Kidney epithelial cell (primary cell): ENCODE measurements around the gene PCED1A. TPM values are rescaled to one million over a fixed set of nuclear protein-coding genes. Genes with fewer than 3 reads are reported as not detected.

Source experiments
- DNase-seq: peaks from one replicate; pipeline ENCODE4 v3.0.0-alpha.2; 2010; ENCODE audit warnings: low read depth
- H3K27me3 ChIP-seq: 2 replicates; pipeline ENCODE4 v1.6.0; 2011; ENCODE audit warnings: low read length; ENCODE audit not compliant: control insufficient read depth, insufficient read depth
- H3K36me3 ChIP-seq: 2 replicates; pipeline ENCODE4 v1.5.1; 2011; ENCODE audit warnings: low read length; ENCODE audit not compliant: control insufficient read depth, insufficient read depth
- H3K4me3 ChIP-seq: 2 replicates; pipeline ENCODE4 v1.5.1; 2011; ENCODE audit warnings: low read depth, mild to moderate bottlenecking, control low read depth, low read length
- CTCF ChIP-seq: IDR thresholded peaks from 2 replicates; pipeline ENCODE4 v1.5.1; 2011; ENCODE audit warnings: mild to moderate bottlenecking, moderate library complexity, low read length, control low read depth, inconsistent platforms; ENCODE audit not compliant: insufficient read depth, poor library complexity, severe bottlenecking
- total RNA-seq: library from RNA; depleted of rRNA; stranded (reverse); fragments of >200 nt; gene quantifications from 2 replicates; pipeline ENCODE4 v1.2.3, GENCODE V29; 2015

PCED1A gene
- total RNA-seq, 1 donor from 2014 or later, result 30.4 TPM

DNA sequence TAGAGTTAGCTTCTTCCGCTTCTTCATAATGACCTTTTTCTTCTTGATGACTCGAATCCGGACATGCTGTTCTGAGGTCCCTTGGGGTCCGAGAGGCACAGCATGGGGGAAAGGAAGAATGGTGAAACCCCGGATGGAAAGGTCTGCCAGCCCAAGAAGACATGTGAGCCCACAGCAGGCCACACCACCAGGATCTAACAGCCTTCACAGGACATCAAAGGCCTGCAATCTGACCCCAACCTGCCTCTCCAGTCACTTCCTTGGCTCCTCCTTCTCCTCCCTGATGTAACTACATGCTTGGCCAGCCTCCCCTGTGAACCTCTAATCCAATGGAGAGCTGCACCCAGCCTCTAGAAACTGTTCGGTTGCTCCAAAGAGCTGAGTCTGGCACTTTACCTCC is 41.6 kb downstream of the PCED1A start:
- peaks cover 48% of the 10 kb centered on the region for H3K27me3 ChIP-seq

DNA sequence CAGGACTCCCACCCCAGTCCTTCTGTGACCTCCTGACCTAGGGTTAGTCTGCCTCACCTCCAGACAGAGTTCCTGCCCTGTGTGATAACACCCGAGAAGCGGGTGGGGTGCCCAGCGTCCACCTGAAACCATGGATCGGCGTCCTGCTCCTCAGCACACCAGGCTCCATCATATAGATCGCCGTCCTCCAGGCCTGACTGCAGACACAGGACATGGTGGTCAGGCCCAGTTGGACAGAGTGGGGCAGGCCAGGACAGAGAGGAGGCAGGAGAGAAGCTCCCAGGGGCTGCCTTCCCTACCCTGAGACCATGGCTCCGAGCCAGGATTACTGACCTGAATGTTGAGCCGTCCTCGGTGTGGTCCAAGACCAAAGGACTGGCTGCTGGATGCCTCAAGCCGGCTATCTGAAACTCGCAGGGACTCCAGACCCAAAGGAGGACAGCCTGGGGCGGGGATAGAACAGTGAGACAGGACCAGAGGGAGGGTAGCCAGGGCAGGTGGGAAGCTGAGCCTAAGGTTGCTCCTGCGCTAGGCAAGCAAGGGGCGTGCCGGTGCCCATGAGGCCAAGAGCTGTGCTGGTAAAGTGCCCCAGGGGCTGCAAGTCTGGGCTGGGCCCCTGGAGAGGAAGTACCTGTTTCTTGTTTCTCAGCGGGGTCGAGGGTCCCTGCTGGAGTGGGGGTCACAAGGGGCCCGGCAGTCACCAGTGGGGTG is 42.2 kb downstream of the PCED1A start:
- H3K36me3 ChIP-seq, result no peaks in the 10 kb centered on the region
- H3K4me3 ChIP-seq, result no peak overlapping the region
- TF ChIP-seq CTCF, result no peak
- no peak for DNase-seq
- H3K27me3 ChIP-seq, result peaks cover 44% of the 10 kb centered on the region

More for the DNA sequence above, 41.6 kb downstream of the PCED1A start:
- Histone ChIP-seq H3K4me3 (no peak overlapping the region), H3K36me3 (no peaks in the 10 kb centered on the region)
- DNase-seq, result no peak
- no peak for TF ChIP-seq CTCF

DNA sequence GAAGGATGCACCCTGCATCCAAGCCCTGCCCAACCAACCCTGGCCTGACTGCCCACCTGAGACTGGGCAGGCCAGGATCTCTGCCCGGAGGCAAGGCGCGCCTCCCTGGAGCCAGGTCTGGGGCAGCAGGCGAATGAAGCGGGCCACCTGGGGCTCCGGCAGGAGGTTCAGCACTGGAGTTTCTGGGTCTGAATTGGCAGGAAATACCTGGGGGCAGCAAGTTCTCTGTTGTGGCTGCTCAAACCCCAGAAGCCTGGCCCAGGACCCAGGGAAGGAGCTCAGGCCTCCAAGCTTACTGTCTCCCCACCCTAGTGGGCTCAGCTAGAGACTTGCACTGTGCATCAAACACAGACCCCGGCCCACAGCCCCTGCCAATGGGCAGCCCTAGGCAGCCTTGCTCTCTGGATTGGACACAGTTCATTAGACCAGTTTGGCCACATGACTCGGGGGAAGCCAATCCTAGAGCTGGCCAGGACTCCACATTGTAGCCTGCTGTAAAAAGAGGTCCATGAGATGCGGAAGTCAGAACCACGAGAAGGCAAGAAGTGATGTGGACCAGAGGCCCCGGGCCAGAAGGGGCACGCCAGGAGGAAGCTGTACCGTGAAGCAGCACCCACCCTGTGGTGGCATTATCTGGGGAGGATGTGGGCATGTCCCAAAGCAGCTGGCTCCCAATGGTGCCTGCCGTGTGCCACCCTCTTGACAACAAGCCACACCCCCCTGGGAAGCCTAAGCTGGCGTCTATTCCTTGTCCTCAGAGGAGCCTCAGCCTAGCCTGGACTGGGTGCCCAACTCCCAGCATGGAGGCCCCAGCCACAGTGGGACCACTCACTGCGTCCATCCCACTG is 43.1 kb downstream of the PCED1A start:
- Histone ChIP-seq H3K36me3 (no peaks in the 10 kb centered on the region), H3K27me3 (peaks cover 39% of the 10 kb centered on the region), H3K4me3 (no peak overlapping the region)
- no peak for TF ChIP-seq CTCF
- DNase-seq, result no peak

DNA sequence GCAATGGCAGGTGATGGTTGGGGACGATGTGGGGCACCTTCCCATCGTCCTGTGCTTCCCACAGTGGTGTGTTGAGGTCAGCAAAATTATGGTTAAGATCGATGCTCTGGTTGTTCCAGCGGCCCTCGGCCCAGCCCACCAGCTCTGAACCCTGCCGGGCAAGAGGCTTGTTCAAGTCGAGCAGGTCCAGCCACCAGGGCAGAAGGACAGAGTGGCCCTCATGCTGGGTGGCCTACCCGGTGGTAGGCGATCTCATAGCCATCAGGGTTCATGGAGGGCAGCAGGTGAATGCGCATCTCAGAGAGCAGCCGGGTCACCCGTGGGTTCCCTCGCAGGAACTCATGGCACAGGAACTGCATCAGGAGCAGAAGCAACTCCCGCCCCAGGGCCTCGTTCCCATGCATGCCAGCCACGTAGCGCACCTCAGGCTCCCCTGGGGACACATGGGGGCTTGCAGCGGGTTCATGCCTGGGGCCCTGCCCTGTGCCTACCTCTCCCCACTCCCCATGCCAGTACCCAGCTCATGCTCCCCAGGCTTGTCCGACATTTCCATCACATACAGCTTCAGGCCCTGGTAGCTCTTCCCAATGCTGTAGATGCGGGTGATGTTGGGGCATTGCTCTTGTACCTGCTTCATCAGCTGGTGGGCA is 44.3 kb downstream of the PCED1A start:
- Histone ChIP-seq H3K27me3 (peaks cover 32% of the 10 kb centered on the region), H3K4me3 (no peak overlapping the region), H3K36me3 (no peaks in the 10 kb centered on the region)
- TF ChIP-seq CTCF, result no peak
- DNase-seq, result no peak

DNA sequence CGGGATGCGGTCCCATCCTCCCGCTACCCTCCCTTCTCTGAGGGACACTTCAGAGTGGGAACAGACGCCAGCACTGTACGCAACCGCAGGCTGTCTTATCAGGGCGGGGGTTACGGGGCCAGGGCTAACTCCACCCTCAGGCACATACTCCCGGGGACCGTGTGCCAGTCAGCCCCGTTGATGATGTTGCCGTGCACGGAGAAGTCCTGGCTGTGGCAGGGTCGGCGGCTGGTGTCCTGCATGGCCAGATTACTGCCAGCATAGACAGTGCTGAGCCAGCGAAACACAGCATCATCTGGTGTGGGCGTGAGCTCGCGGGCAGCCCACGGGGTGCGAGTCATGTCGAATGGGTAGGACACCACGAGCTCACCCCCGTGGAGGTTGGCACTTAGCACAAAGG is 45.0 kb downstream of the PCED1A start:
- Histone ChIP-seq H3K36me3 (no peaks in the 10 kb centered on the region), H3K27me3 (peaks cover 25% of the 10 kb centered on the region), H3K4me3 (no peak overlapping the region)
- no peak for TF ChIP-seq CTCF
- no peak for DNase-seq
